Non-pigmented ciliary epithelial cell (primary cell): Measurements from ENCODE around the gene DCAF12L2.
"Not testable (repeated sequence)": the region's sequence is repeated elsewhere in the genome, so short reads cannot be mapped to it uniquely, and the experiment has no call there.

Experiments
- DNase-seq: peaks from one replicate; pipeline ENCODE4 v3.0.0-alpha.2; 2010; ENCODE audit warnings: low read depth

DCAF12L2 gene

DNA sequence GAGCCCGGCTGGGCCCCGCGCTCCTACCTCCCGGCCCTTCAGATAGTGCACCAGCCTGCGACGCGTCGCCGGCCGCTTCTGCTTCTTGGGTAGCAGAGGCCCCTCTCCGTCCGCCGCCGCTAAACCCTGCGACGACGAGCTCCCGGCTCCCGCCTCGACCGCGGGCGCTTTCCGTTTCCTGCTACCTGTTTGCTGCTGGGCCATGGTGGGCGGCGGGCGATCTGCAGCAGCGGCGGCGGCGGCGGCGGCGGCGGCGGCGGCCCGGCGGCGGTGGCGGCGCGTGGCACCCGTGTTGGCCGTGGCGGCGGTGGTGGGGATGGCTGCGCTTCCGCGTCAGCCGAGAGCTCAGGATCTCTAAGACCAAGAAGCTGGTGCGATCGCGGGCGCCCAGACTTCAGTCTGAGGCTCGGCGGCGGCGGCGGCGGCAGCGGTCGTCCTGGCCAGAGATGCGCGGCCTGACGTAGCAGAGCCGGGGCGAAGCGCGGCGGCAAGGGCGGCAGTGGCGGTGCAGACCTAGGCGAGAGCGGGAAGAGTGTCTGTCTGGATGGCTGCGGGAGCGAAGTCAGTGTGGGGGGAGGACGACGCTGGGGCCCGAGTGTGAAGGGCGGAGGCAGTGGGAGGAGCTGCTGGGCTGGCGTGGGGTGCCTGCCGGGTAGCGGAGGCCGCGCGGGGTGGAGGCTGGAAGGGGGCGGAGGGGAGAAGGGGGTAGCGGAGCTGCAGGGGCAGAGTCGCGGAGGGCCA lies at the start of gene DCAF12L2:
DCAF12L2 (minus strand) TSS at position 569 of the 741 bp plus-strand sequence; CDS start at position 204, 365 bp downstream.
- no peak for DNase-seq

DNA sequence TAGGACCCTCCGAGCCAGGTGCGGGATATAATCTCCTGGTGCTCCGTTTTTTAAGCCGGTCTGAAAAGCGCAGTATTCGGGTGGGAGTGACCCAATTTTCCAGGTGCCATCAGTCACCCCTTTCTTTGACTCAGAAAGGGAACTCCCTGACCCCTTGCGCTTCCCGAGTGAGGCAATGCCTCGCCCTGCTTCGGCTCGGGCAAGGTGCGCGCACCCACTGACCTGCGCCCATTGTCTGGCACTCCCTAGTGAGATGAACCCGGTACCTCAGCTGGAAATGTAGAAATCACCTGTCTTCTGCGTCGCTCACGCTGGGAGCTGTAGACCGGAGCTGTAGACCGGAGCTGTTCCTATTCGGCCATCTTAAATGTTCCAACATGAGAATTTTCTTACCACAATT lies 24.8 kb upstream of the DCAF12L2 start:
- not testable (repeated sequence) for DNase-seq

DNA sequence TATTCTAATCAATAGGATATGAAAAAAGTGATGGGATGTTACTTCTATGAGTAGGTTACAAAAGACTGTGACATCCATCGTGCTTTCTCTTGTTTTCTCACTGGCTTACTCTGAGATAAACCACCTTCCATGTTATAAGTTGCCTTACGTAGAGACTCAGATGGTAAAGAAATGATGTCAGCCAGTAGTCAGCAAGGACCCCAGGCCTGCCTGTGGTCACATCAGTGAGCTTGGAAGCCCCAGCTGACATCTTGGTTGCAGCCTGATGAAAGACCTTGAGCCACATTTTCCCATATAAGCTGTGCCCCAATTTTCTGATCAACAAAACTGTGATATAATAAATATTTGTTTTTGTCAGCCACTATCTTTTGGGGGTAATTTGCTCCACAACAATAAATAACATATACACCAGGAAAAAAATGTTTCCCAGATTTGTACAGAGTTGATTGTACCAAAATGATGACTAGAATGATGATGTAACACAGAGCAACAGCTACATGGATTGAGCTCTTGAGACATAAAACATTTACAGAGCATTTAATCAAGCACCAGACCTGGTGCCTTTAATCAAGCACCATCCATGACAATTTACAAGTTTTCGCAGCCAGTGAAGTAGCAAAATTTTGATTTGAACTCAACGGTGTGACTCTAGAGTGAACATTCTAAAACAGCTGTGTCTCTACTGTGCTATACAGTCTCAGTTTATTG lies 11.2 kb upstream of the DCAF12L2 start:
- no peak for DNase-seq

DNA sequence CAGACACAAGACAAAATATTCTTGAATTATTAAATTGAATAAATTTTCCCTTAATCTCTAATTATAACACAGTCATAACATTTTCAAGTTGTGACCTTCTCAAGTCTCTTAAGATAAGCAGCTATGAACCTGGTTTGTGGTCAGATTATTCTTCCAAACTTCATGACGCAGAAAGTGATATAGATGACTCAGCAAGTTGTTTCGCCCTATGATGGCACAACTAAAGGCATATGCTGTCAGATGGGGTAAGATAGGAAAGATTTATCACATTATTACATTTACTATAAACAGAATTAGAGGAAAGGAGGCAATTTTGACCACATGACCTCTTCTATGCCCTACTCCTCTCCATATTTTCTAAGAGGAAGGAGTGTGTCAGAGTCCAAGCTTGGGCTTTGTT lies 4.6 kb upstream of the DCAF12L2 start:
- DNase-seq, result no peak

DNA sequence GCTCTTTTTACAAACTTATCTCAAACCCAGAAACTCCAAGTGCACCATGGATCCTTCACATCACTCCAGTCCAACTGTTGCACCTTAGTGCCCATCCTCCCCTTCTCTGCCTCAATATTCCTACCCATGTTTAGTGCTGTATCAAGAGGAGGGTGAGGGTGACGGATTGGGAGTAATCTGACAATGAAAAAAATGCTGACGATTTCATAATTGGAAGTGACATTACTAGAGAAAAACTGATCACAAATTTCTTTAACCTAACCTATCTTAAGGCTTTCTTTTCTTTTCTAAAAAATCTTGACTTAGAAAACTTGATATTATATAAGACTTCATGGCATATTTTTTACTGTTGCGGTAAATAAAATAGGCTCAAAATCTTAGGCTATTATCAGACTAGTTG lies 1.5 kb upstream of the DCAF12L2 start:
- no peak for DNase-seq

DNA sequence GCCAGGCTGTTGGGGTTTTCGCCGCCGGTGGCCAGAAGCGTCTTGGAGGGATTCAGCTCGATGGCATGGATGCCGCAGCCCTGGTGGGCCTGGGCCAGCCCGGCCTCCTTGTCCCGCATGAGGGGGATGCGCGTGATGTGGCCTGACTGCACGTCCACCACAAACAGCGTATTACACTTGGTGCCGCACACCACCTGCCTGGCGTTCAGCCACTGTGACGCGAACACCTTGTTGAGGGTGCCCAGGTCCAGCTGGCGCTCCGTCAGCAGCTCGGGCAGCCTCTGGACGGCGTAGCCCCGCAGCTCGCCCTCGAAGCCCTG lies 728 bp downstream of the DCAF12L2 start:
- DNase-seq, result no peak

DNA sequence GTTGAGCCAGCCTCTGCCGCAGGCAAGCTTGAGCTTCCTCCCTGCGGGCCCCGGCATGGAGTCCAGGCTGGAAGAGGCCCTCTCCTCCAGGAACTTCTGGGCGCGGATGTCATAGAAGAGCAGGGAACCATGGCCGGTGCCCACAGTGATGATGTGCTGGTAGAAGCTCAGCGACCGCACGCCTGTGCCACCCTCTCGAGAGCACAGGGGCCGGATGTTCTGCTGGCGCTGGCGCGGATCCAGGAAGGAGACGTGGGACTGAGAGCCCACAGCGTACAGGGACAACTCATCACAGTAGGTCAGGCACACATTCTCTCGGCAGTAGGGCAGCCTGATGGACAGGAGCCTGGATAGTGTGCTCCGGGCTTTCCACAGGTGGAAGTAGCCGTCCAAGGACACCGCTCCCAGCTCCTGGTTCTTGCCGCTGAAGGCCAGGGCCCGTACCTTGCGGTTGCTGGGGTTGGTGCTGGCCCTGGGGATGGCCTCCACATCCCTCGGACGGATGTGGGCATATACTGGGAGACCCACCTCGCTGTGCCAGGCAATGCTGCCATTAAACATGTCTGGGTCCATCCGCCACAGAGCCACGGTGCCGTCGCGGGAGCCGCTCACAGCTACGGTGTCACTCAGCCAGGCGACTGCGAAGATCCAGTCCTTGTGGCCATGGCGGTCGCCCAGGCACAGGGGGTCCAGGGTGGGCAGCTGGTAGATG lies 1.2 kb downstream of the DCAF12L2 start:
- DNase-seq, result no peak

DNA sequence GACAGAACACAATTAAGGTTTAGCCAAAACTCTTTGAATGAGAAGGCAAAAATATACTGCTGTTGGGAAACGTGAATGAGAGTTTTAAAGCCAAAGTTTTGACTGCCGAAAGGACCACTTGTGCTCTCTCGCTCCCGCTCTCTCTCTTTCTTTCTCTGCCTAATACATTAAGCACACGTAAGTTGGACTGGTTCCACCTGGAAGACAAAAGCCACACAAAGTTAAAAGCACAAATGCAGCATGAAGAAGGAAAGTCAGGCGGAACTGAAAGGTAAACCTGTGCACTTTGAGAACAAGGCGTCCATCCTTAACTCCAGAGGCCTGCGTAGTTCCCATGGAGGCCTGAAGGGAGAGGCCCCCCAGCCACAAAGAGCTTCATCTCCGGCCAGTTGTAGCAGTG lies 1.9 kb downstream of the DCAF12L2 start:
- DNase-seq, result no peak

DNA sequence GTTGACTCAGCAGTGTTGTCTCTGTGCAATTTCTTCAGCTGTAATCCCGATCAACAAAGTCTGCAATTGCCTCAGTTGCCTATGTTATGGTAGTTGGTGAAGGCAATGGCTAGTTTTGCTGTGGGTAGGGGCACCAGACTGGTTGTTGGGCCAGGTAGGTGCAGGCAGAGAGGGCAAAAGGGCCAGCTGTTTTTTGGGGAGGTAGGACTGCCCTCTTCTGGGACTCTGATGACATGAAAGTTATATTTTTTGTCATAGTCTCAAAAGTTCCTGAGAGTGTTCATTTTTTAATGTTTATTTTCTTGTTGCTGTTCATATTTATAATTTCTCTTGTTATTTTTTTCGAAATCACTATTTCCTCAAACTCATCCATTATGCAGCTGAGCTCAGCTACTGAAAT lies 25.1 kb downstream of the DCAF12L2 start:
- no peak for DNase-seq

DNA sequence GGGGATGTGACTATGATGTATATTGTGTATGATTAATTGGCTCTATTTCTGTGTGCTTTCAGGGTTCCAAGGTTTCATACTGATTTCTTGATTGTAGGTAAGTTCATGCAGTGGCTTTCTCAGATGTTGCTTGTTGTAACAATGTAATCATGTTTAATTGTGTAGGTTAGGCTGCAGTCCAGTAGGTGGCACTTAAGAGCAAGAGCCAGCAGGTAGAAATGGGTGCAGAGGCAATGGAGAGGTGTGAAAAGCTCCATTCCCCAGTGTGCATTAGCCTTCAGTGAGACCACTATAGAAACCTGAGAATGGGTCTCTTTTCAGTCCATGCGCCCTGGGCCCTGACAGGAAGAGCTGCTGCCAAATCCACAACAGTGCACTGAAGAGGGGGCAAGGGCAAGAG lies 28.2 kb downstream of the DCAF12L2 start:
- DNase-seq, result no peak

DNA sequence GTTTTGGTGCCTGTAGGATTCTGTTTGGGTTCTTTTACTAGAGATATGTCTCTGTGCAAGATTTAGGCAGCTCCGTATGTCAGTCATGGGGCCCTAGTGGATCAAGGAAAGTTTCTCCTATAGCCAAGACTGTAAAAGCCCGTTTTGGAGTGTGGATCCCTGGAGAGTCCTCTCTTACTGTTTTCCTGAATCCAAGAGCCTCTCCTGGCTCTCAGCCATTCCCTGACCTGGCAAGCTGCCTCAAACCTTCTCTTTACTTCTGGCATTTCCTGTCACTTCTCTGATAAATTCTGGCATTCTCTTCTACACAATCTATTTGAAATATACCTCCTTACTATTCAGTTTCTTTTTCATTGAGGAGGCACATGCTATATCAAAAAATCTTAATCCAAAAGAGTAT lies 41.4 kb downstream of the DCAF12L2 start:
- no peak for DNase-seq
